Suprapubic skin (tissue), 4 donors: ENCODE measurements around the gene NTM. TPM values are rescaled to one million over a fixed set of nuclear protein-coding genes. Genes with fewer than 3 reads are reported as not detected.

Source experiments
- DNase-seq, 2 donors: peaks; one replicate each; pipeline ENCODE4 v3.0.0-alpha.2; 2019; ENCODE audit warnings: low spot score in 2 of 2
- H3K27ac ChIP-seq: fragments of 200-600 bp; sonication (generic); one replicate; pipeline ENCODE4 v1.5.1; 2019
- H3K27me3 ChIP-seq: fragments of 200-600 bp; sonication (generic); one replicate; pipeline ENCODE4 v1.5.1; 2019
- H3K36me3 ChIP-seq: fragments of 200-600 bp; sonication (generic); one replicate; pipeline ENCODE4 v1.5.1; 2019
- H3K4me1 ChIP-seq: fragments of 200-600 bp; sonication (generic); one replicate; pipeline ENCODE4 v1.5.1; 2019
- H3K4me3 ChIP-seq: fragments of 200-600 bp; sonication (generic); one replicate; pipeline ENCODE4 v1.5.1; 2019; ENCODE audit warnings: mild to moderate bottlenecking
- H3K9me3 ChIP-seq: fragments of 200-600 bp; sonication (generic); one replicate; pipeline ENCODE4 v1.5.1; 2019
- EP300 ChIP-seq: sonication (generic); formaldehyde crosslinking; IDR thresholded peaks from one replicate; pipeline ENCODE4 v1.6.1; 2017; ENCODE audit warnings: antibody characterized with exemption
- POLR2A ChIP-seq, 2 donors: fragments of 450-650 bp; IDR thresholded peaks; one replicate each; pipeline ENCODE4 v1.6.1; 2017; ENCODE audit warnings: antibody characterized with exemption in 2 of 2, mild to moderate bottlenecking in 2 of 2, moderate library complexity in 2 of 2
- POLR2AphosphoS5 ChIP-seq, 3 donors: sonication (generic); formaldehyde crosslinking; IDR thresholded peaks; one replicate each; pipeline ENCODE4 v1.6.1; 2017; ENCODE audit warnings: antibody characterized with exemption in 3 of 3
- WGBS: methylation state at CpG from one replicate; pipeline ENCODE4 v1.1.5; 2018; 5-methylcytosine and 5-hydroxymethylcytosine counted together
- total RNA-seq, 4 donors: library from RNA; depleted of rRNA; stranded (reverse); fragments of >200 nt; gene quantifications; one replicate each; pipeline ENCODE4 v1.1.0, GENCODE V29; 2016
- TF ChIP-seq, protein P1 (sequence below), 2 donors: fragments of 200-600 bp in 1 of 2; fragments of 450-650 bp in 1 of 2; sonication (generic) in 1 of 2; IDR thresholded peaks; one replicate each; pipeline ENCODE4 v1.5.1; 2016 to 2019; ENCODE audit warnings: antibody characterized with exemption in 2 of 2, mild to moderate bottlenecking in 1 of 2, moderate library complexity in 1 of 2

NTM gene
- total RNA-seq, 4 donors from 2014 or later, result 0.19 to 19.1 (median 2.1) TPM

DNA sequence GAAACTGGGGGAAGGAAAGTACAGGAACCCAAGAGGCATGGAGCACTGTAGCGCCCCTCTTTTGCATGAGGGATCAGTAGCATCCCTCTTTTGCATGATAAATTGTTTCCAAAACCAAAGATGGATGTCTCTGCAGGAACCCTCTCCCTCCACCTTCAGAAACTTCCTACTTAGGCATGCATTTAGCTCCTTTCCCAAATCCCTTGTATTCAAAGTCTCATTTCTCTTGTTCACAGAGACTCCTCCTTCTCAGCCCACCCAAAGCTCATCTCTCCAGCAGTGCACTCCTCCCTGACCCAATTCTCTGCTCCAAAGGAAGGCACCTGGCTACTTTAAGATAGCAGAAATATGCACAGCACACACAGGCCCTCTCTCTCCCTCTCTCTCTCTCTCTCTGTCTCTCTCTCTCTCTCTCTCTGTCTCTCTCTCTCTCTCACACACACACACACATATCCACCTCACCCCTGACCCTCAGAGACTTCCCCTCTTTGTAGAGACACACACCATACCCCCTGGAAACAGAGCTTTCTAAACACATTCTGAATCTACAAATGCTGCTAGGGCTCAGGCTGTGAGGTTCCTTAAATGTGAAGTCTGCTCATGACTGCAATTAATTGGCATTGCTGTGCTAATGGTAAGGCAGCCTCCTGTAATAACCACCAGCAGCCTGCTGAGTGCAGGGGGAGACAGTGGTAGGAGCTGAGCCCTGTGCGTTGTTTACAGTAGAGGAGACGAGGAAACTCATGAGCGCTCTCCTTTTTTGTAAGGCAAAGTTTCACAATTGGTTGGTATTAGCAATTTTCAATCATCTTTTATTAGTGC is 519.6 kb downstream of the NTM start:
- Histone ChIP-seq H3K9me3 (no peaks in the 10 kb centered on the region), H3K27me3 (peaks cover 7% of the 10 kb centered on the region), H3K4me1 (no peaks in the 10 kb centered on the region), H3K27ac (no peak overlapping the region), H3K4me3 (no peak overlapping the region), H3K36me3 (no peaks in the 10 kb centered on the region)
- DNase-seq, result no peak
- TF ChIP-seq POLR2AphosphoS5 (IDR thresholded peaks at IDR 0.05), result no peak
- TF ChIP-seq, protein P1, sequence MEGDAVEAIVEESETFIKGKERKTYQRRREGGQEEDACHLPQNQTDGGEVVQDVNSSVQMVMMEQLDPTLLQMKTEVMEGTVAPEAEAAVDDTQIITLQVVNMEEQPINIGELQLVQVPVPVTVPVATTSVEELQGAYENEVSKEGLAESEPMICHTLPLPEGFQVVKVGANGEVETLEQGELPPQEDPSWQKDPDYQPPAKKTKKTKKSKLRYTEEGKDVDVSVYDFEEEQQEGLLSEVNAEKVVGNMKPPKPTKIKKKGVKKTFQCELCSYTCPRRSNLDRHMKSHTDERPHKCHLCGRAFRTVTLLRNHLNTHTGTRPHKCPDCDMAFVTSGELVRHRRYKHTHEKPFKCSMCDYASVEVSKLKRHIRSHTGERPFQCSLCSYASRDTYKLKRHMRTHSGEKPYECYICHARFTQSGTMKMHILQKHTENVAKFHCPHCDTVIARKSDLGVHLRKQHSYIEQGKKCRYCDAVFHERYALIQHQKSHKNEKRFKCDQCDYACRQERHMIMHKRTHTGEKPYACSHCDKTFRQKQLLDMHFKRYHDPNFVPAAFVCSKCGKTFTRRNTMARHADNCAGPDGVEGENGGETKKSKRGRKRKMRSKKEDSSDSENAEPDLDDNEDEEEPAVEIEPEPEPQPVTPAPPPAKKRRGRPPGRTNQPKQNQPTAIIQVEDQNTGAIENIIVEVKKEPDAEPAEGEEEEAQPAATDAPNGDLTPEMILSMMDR (IDR thresholded peaks at IDR 0.05), result no peak
- TF ChIP-seq POLR2A (IDR thresholded peaks at IDR 0.05), result no peak
- no peak for TF ChIP-seq EP300
- 85% methylated on average over 4 of the region's 4 CpGs for WGBS

GRCh38 chr11:131893103-131893890 is 522.9 kb downstream of the NTM start:
- Histone ChIP-seq H3K4me1 (no peaks in the 10 kb centered on the region), H3K9me3 (no peaks in the 10 kb centered on the region), H3K36me3 (no peaks in the 10 kb centered on the region), H3K4me3 (no peak overlapping the region), H3K27me3 (peaks cover under 1% of the 10 kb centered on the region), H3K27ac (no peak overlapping the region)
- 85% methylated on average over 8 of the region's 8 CpGs for WGBS
- no peak for DNase-seq
- TF ChIP-seq POLR2A (IDR thresholded peaks at IDR 0.05) (no peak), POLR2AphosphoS5 (IDR thresholded peaks at IDR 0.05) (no peak), EP300 (no peak)
- TF ChIP-seq, protein P1 (IDR thresholded peaks at IDR 0.05), result no peak

DNA sequence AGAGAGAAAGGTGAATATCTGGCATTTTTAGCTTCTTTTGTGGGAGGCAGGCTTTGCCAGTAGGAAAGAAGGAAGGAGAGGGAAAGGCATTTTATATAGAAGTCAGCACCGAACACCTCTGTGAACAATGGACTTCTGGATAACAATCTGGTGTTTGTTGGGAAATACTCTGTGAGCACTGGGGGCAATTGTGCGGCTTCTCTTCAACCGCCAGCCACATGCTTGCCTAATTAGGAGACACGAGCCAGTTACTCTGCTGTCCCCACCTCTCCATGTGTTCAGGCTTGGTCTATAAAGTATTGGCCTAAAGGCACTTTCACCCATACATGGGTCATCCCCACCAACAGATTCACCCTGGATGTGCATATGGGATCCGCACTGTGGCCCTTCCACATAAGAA is 523.6 kb downstream of the NTM start:
- Histone ChIP-seq H3K27me3 (no peaks in the 10 kb centered on the region), H3K36me3 (no peaks in the 10 kb centered on the region), H3K4me1 (no peaks in the 10 kb centered on the region), H3K27ac (no peak overlapping the region), H3K9me3 (no peaks in the 10 kb centered on the region), H3K4me3 (no peak overlapping the region)
- 96% methylated on average over 5 of the region's 5 CpGs for WGBS
- TF ChIP-seq EP300, result no peak
- no peak for TF ChIP-seq POLR2A (IDR thresholded peaks at IDR 0.05)
- no peak for DNase-seq

DNA sequence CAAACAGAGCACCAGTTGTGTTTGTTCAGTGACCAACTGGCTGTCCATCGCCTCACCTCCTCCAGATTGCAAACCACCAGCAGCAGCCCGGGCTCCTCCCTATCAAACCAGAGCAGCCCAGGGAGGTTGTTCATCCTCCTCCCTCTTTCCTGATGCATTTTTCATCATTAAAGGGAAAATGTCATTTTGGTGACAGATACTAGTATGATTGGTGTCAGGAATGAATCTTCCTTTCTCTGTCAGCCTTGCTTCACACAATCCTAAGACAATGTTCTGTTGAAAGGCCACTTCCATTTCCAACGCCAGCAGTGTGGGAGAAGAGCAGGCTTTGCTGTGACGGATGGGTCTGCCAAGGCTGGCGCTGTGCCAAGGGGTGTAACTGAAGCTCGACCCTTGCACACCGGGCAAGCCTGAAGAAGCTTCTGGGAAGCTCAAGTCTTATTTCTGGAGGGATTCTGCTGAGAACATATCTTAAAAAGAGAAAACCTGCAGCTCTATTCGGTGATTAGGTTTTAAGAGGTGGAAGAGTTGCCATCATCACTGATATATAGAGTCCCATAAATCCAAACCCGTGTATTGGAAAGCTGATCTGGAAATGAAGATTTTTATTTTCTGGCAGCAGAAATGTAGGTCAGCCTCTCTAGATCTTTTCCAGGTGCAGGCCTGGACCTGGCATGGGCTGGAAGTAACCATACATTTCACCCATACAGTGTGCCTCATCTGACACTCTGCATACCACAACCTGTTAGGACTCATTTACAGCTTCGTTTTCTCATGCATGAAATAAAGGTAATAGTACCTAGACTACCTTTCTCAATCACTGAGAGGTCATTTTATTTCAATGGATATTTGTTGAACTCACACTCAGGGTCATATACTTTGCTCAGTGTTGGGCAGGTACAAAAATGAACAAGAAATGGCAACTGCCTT is 524.5 kb downstream of the NTM start:
- no peaks in the 10 kb centered on the region for H3K4me1 ChIP-seq
- no peaks in the 10 kb centered on the region for H3K27me3 ChIP-seq
- no peak for DNase-seq
- H3K4me3 ChIP-seq, result no peak overlapping the region
- TF ChIP-seq EP300 (no peak), POLR2A (IDR thresholded peaks at IDR 0.05) (no peak), POLR2AphosphoS5 (IDR thresholded peaks at IDR 0.05) (no peak)
- TF ChIP-seq, protein P1 (IDR thresholded peaks at IDR 0.05), result no peak
- H3K27ac ChIP-seq, result no peak overlapping the region
- H3K36me3 ChIP-seq, result no peaks in the 10 kb centered on the region
- 39% methylated on average over 10 of the region's 10 CpGs for WGBS
- H3K9me3 ChIP-seq, result no peaks in the 10 kb centered on the region

- H3K9me3 ChIP-seq, result no peaks in the 10 kb centered on the region
- TF ChIP-seq, protein P1 (IDR thresholded peaks at IDR 0.05), result no peak
- TF ChIP-seq EP300, result no peak
- TF ChIP-seq POLR2AphosphoS5 (IDR thresholded peaks at IDR 0.05), result no peak
- no peak for TF ChIP-seq POLR2A (IDR thresholded peaks at IDR 0.05)
- no peaks in the 10 kb centered on the region for H3K36me3 ChIP-seq
- H3K27ac ChIP-seq, result no peak overlapping the region
- H3K27me3 ChIP-seq, result no peaks in the 10 kb centered on the region
- H3K4me3 ChIP-seq, result no peak overlapping the region
- no peaks in the 10 kb centered on the region for H3K4me1 ChIP-seq
- DNase-seq, result no peak
- WGBS, result 39% methylated on average over 2 of the region's 2 CpGs
Measured at GRCh38 chr11:131895865-131896264, 525.5 kb downstream of the NTM start.
